A549 (cell line): ENCODE results near the gene TPPP2. TPM values are rescaled to one million over a fixed set of nuclear protein-coding genes. Genes with fewer than 3 reads are reported as not detected.
"Not testable (repeated sequence)": the region's sequence is repeated elsewhere in the genome, so short reads cannot be mapped to it uniquely, and the experiment has no call there.

ENCODE experiments used
- ATAC-seq, 2 experiments: fragments of 200-7000 bp in 1 of 2; fragments of >200 bp in 1 of 2; cut with Nextera tagmentation in 1 of 2; cut with Tn5 transposase in 1 of 2; 3 replicates each; pipeline versions ENCODE4 v1.8.0 to v1.9.1; 2018 to 2020; ENCODE audit warnings: mild to moderate bottlenecking in 1 of 2, moderate library complexity in 1 of 2
- CTCF ChIA-PET: fragments of 300-600 bp; sonication (Branson Sonifier 250); formaldehyde crosslinking; extraction: SDS; loops from one replicate; lab custom pipeline; 2021; ENCODE audit warnings: antibody characterized with exemption, inconsistent platforms; lab: Yijun Ruan, JAX
- POLR2A ChIA-PET: fragments of 350-600 bp; formaldehyde crosslinking; extraction: SDS; loops from one replicate; lab custom pipeline; 2021; ENCODE audit warnings: antibody characterized with exemption, inconsistent platforms; lab: Yijun Ruan, JAX
- DNase-seq, 2 experiments: peaks; one replicate each; pipeline versions ENCODE4 v3.0.0 to v3.0.0-alpha.2; 2011 to 2016; ENCODE audit warnings: low read depth in 1 of 2, low spot score in 1 of 2
- FAIRE-seq: peaks from 2 replicates; lab custom pipeline; 2011; peaks lifted over from hg19 to GRCh38; lab: Jason Lieb, UNC
- H3K27ac ChIP-seq, 2 experiments: fragments of >200 bp; sonication (Bioruptor Twin); formaldehyde crosslinking; 3 replicates each; pipeline ENCODE4 v1.5.1; 2016 to 2017
- H3K4me1 ChIP-seq: fragments of >200 bp; sonication (Bioruptor Twin); formaldehyde crosslinking; 3 replicates; pipeline ENCODE4 v1.6.1; 2016
- H3K4me2 ChIP-seq: fragments of >200 bp; sonication (Bioruptor Twin); formaldehyde crosslinking; 3 replicates; pipeline ENCODE4 v1.6.1; 2016
- H3K4me3 ChIP-seq: fragments of >200 bp; sonication (Bioruptor Twin); formaldehyde crosslinking; 3 replicates; pipeline ENCODE4 v1.5.1; 2016
- H3K9me3 ChIP-seq: fragments of >200 bp; sonication (Bioruptor Twin); formaldehyde crosslinking; 3 replicates; pipeline ENCODE4 v1.6.1; 2016
- CHD4 ChIP-seq: fragments of 200-600 bp; sonication (generic); IDR thresholded peaks from 2 replicates; pipeline ENCODE4 v1.6.1; 2016; ENCODE audit warnings: antibody characterized with exemption, mild to moderate bottlenecking, borderline replicate concordance
- CTCF ChIP-seq: fragments of >200 bp; sonication (Bioruptor Twin); formaldehyde crosslinking; IDR thresholded peaks from 3 replicates; pipeline ENCODE4 v1.5.1; 2016
- EHF ChIP-seq: fragments of 250-450 bp; sonication (Bioruptor Pico); IDR thresholded peaks from 2 replicates; pipeline ENCODE4 v1.5.0; 2020; ENCODE audit warnings: mild to moderate bottlenecking
- EP300 ChIP-seq, 2 experiments: fragments of >200 bp; sonication (Bioruptor Twin); formaldehyde crosslinking; IDR thresholded peaks; 2 replicates in 1 of 2; 3 replicates in 1 of 2; pipeline ENCODE4 v1.6.1; 2016 to 2017
- FOSL2 ChIP-seq, 2 experiments: fragments of 450-650 bp in 1 of 2; fragments of >200 bp in 1 of 2; sonication (Bioruptor Twin) in 1 of 2; formaldehyde crosslinking; IDR thresholded peaks; 2 replicates each; pipeline versions ENCODE4 v1.5.0 to v1.6.1; 2016 to 2020; ENCODE audit warnings: mild to moderate bottlenecking in 1 of 2, moderate library complexity in 1 of 2
- FOXS1 ChIP-seq: fragments of 250-450 bp; sonication (Bioruptor Pico); IDR thresholded peaks from 2 replicates; pipeline ENCODE4 v1.5.0; 2020; ENCODE audit warnings: mild to moderate bottlenecking, moderate library complexity
- HOXA7 ChIP-seq: fragments of 250-450 bp; sonication (Bioruptor Pico); IDR thresholded peaks from 2 replicates; pipeline ENCODE4 v1.5.0; 2020; ENCODE audit warnings: mild to moderate bottlenecking, moderate library complexity
- HOXB13 ChIP-seq: fragments of 250-450 bp; sonication (Bioruptor Pico); IDR thresholded peaks from 2 replicates; pipeline ENCODE4 v1.5.0; 2020; ENCODE audit warnings: low read depth, mild to moderate bottlenecking, moderate library complexity
- HOXB5 ChIP-seq: fragments of 250-450 bp; sonication (Bioruptor Pico); IDR thresholded peaks from 2 replicates; pipeline ENCODE4 v1.5.0; 2020; ENCODE audit warnings: mild to moderate bottlenecking, moderate library complexity
- KDM1A ChIP-seq: fragments of 200-600 bp; sonication (generic); IDR thresholded peaks from 2 replicates; pipeline ENCODE4 v1.6.1; 2016; ENCODE audit warnings: low read depth, mild to moderate bottlenecking
- MYC ChIP-seq: IDR thresholded peaks from 2 replicates; pipeline ENCODE4 v1.6.1; 2012; ENCODE audit warnings: mild to moderate bottlenecking, inconsistent platforms, low read length, improper control_type of control experiment, borderline replicate concordance
- NR3C1 ChIP-seq: fragments of >200 bp; sonication (Bioruptor Twin); formaldehyde crosslinking; IDR thresholded peaks from 3 replicates; pipeline ENCODE4 v1.6.1; 2017
- RAD21 ChIP-seq, 2 experiments: fragments of >200 bp in 1 of 2; sonication (Bioruptor Twin) in 1 of 2; formaldehyde crosslinking in 1 of 2; IDR thresholded peaks in 1 of 2; conservative IDR thresholded peaks in 1 of 2; 2 replicates in 1 of 2; 3 replicates in 1 of 2; pipeline ENCODE4 v1.6.1; 2012 to 2018; ENCODE audit warnings: inconsistent platforms in 1 of 2
- REST ChIP-seq: fragments of 200-600 bp; sonication (generic); IDR thresholded peaks from 2 replicates; pipeline ENCODE4 v1.6.1; 2016; ENCODE audit warnings: antibody characterized with exemption, mild to moderate bottlenecking, moderate library complexity
- SREBF2 ChIP-seq: fragments of 450-650 bp; IDR thresholded peaks from 2 replicates; pipeline ENCODE4 v1.6.1; 2014; ENCODE audit warnings: mild to moderate bottlenecking, moderate library complexity
- USF2 ChIP-seq: fragments of 450-650 bp; IDR thresholded peaks from 2 replicates; pipeline ENCODE4 v1.6.1; 2014; ENCODE audit warnings: antibody characterized with exemption
- ZC3H11A ChIP-seq: fragments of 450-650 bp; IDR thresholded peaks from 2 replicates; pipeline ENCODE4 v1.6.1; 2014; ENCODE audit warnings: antibody characterized with exemption, mild to moderate bottlenecking
- ZNF302 ChIP-seq: fragments of 250-450 bp; sonication (Bioruptor Pico); IDR thresholded peaks from 2 replicates; pipeline ENCODE4 v1.9.0; 2021; ENCODE audit warnings: inconsistent platforms, mild to moderate bottlenecking, moderate library complexity
- ZSCAN20 ChIP-seq: fragments of 250-450 bp; sonication (Bioruptor Pico); IDR thresholded peaks from 2 replicates; pipeline ENCODE4 v1.8.0; 2022; ENCODE audit warnings: mild to moderate bottlenecking, moderate library complexity
- WGBS: methylation state at CpG from one replicate; pipeline ENCODE4 v1.1.6; 2017; ENCODE audit errors: missing lambda C conversion rate; 5-methylcytosine and 5-hydroxymethylcytosine counted together
- polyA plus RNA-seq, 4 experiments: library from polyadenylated mRNA; depleted of rRNA in 3 of 4; stranded (reverse); fragments of >200 nt; fragmentation: RNase III in 1 of 4; extraction: RNeasy Plus Mini Kit Qiagen cat#74134 plus additional on column Dnase treatment in 1 of 4; gene quantifications; 2 replicates in 3 of 4; 3 replicates in 1 of 4; pipeline ENCODE4 v1.2.3, GENCODE V29; 2011 to 2017

TPPP2 gene
- polyA plus RNA-seq, 2 of the 4 experiments (the other 2 are of a cell fraction), result not detected

GRCh38 chr14:21003788-21004346 lies 26.1 kb upstream of the TPPP2 start:
- ChIA-PET POLR2A (no interaction called here), CTCF (interaction anchor here (1.0 to 10.9 kb wide), 10 partner anchors 10 to 228 kb away, joined by 3 to 185 read pairs (median 7); partner anchors contain the start of gene METTL17)
- Histone ChIP-seq H3K4me3 (no peak overlapping the region), H3K4me1 (no peaks in the 10 kb centered on the region), H3K27ac (no peak overlapping the region), H3K9me3 (no peaks in the 10 kb centered on the region), H3K4me2 (no peak overlapping the region)
- no peak for ATAC-seq
- TF ChIP-seq CHD4, result no peak
- WGBS, result 82% methylated on average over 14 of the region's 14 CpGs
- no peak for FAIRE-seq
- no peak for DNase-seq

GRCh38 chr14:21009721-21010120 lies 20.3 kb upstream of the TPPP2 start:
- POLR2A ChIA-PET, H3K27ac ChIP-seq, H3K4me2 ChIP-seq, H3K4me3 ChIP-seq, FAIRE-seq, ATAC-seq, H3K4me1 ChIP-seq, H3K9me3 ChIP-seq, DNase-seq: not testable (repeated sequence)
- CTCF ChIA-PET, result interaction anchor here (1.4 to 16.3 kb wide), 7 partner anchors 8 to 96 kb away, joined by 3 to 323 read pairs (median 210); partner anchors contain the start of genes RNASE13, RNASE7, RNASE8 and SLC39A2
- 60% methylated on average over 3 of the region's 3 CpGs for WGBS

GRCh38 chr14:21011136-21011535 lies 18.9 kb upstream of the TPPP2 start:
- 10% methylated on average over 1 of the region's 1 CpG for WGBS
- Histone ChIP-seq H3K27ac (no peak overlapping the region), H3K4me2 (no peak overlapping the region), H3K4me1 (no peaks in the 10 kb centered on the region)
- CTCF ChIA-PET, result interaction anchor here (0.7 to 16.3 kb wide), 9 partner anchors 10 to 94 kb away, joined by 3 to 323 read pairs (median 185); partner anchors contain the start of genes RNASE13, RNASE7, SLC39A2 and TMEM253
- POLR2A ChIA-PET, result no interaction called here
- no peak for ATAC-seq
- no peak for DNase-seq
- TF ChIP-seq KDM1A, result no peak
- TF ChIP-seq CTCF, result no peak
- no peak for TF ChIP-seq EP300 (IDR thresholded peaks at IDR 0.05)
- no peak for TF ChIP-seq ZNF302 (CRISPR knock-in tag)
- TF ChIP-seq HOXA7 (CRISPR knock-in tag), result no peak
- no peak for TF ChIP-seq REST
- TF ChIP-seq FOSL2 (IDR thresholded peaks at IDR 0.05), result no peak
- TF ChIP-seq FOSL2 (CRISPR knock-in tag; IDR thresholded peaks at IDR 0.05), result no peak
- TF ChIP-seq MYC, result no peak
- TF ChIP-seq RAD21 (conservative IDR thresholded peaks at IDR 0.05 in 1 of 2, IDR thresholded peaks at IDR 0.05 in 1 of 2), result no peak
- TF ChIP-seq SREBF2, result no peak
- no peak for TF ChIP-seq EHF (CRISPR knock-in tag)
- TF ChIP-seq ZSCAN20 (CRISPR knock-in tag), result no peak
- no peak for TF ChIP-seq FOXS1 (CRISPR knock-in tag)
- TF ChIP-seq NR3C1, result no peak
- TF ChIP-seq ZC3H11A, result no peak
- TF ChIP-seq HOXB5 (CRISPR knock-in tag), result no peak
- no peak for TF ChIP-seq USF2
- no peak for TF ChIP-seq HOXB13 (CRISPR knock-in tag)
- TF ChIP-seq, all 56 proteins: peak for 0
- no peak overlapping the region for H3K4me3 ChIP-seq
- FAIRE-seq, result no peak
- H3K9me3 ChIP-seq, result no peaks in the 10 kb centered on the region
